K562 (cell line): ENCODE measurements around the gene EFCAB9. TPM values are rescaled to one million over a fixed set of nuclear protein-coding genes. Genes with fewer than 3 reads are reported as not detected.

Experiments used
- ARID1B ChIP-seq: fragments of 450-650 bp; IDR thresholded peaks from 2 replicates; pipeline ENCODE4 v1.6.1; 2016; ENCODE audit warnings: antibody characterized with exemption, mild to moderate bottlenecking, inconsistent platforms
- BCL6 ChIP-seq: fragments of 250-450 bp; sonication (Bioruptor Pico); IDR thresholded peaks from 2 replicates; pipeline ENCODE4 v1.4.0; 2020
- BRD4 ChIP-seq: fragments of 200-600 bp; sonication (generic); IDR thresholded peaks from 2 replicates; pipeline ENCODE4 v1.6.1; 2017; ENCODE audit warnings: inconsistent platforms
- CBX3 ChIP-seq, 2 experiments: IDR thresholded peaks; 1 replicate in 1 of 2; 2 replicates in 1 of 2; pipeline ENCODE4 v1.6.1; 2012; ENCODE audit warnings: inconsistent platforms in 2 of 2, low read length in 2 of 2, borderline replicate concordance in 1 of 2, control low read depth in 1 of 2
- EGR1 ChIP-seq: fragments of 450-650 bp; conservative IDR thresholded peaks from 2 replicates; pipeline ENCODE4 v1.6.1; 2017; ENCODE audit warnings: mild to moderate bottlenecking
- GATAD2B ChIP-seq: fragments of 450-650 bp; IDR thresholded peaks from 2 replicates; pipeline ENCODE4 v1.6.1; 2017; ENCODE audit warnings: mild to moderate bottlenecking, borderline replicate concordance
- JUND ChIP-seq, 2 experiments: IDR thresholded peaks; 2 replicates in 1 of 2; 3 replicates in 1 of 2; pipeline ENCODE4 v1.6.1; 2011; ENCODE audit warnings: borderline replicate concordance in 2 of 2, low read depth in 2 of 2, low read length in 2 of 2, improper control_type of control experiment in 1 of 2, missing biosample characterization in 1 of 2, missing genetic modification characterization in 1 of 2, missing genetic modification reagents in 1 of 2
- KDM2B ChIP-seq: fragments of 250-450 bp; sonication (Bioruptor Pico); IDR thresholded peaks from 2 replicates; pipeline ENCODE4 v1.8.0; 2021; ENCODE audit warnings: mild to moderate bottlenecking, moderate library complexity
- MYBL2 ChIP-seq, 2 experiments: fragments of 450-650 bp in 1 of 2; sonication (generic) in 1 of 2; formaldehyde crosslinking in 1 of 2; IDR thresholded peaks; 2 replicates each; pipeline versions ENCODE4 v1.6.1 to v1.8.1; 2017 to 2022; ENCODE audit warnings: borderline replicate concordance in 1 of 2, inconsistent platforms in 1 of 2, low read depth in 1 of 2, mild to moderate bottlenecking in 1 of 2, missing genetic modification reagents in 1 of 2, moderate library complexity in 1 of 2
- NFRKB ChIP-seq: fragments of 450-650 bp; IDR thresholded peaks from 2 replicates; pipeline ENCODE4 v1.6.1; 2016; ENCODE audit warnings: low read depth
- PHF20 ChIP-seq: fragments of 450-650 bp; IDR thresholded peaks from 2 replicates; pipeline ENCODE4 v1.6.1; 2018; ENCODE audit not compliant: partially characterized antibody
- THRAP3 ChIP-seq: fragments of 450-650 bp; IDR thresholded peaks from 2 replicates; pipeline ENCODE4 v1.6.1; 2016; ENCODE audit warnings: mild to moderate bottlenecking, inconsistent platforms, borderline replicate concordance
- ZEB2 ChIP-seq: fragments of 450-650 bp; IDR thresholded peaks from 2 replicates; pipeline ENCODE4 v1.6.1; 2016
- ZKSCAN3 ChIP-seq: fragments of 250-450 bp; sonication (Bioruptor Pico); IDR thresholded peaks from 2 replicates; pipeline ENCODE4 v1.4.0; 2020
- ZNF57 ChIP-seq: fragments of 450-650 bp; formaldehyde crosslinking; IDR thresholded peaks from 2 replicates; pipeline ENCODE4 v1.4.0; 2020; ENCODE audit warnings: mild to moderate bottlenecking, moderate library complexity
- ZNF75A ChIP-seq: fragments of 450-650 bp; formaldehyde crosslinking; IDR thresholded peaks from 2 replicates; pipeline ENCODE4 v1.4.0; 2020; ENCODE audit warnings: mild to moderate bottlenecking
- polyA plus RNA-seq, 8 experiments: library from polyadenylated mRNA; depleted of rRNA in 4 of 8; stranded (reverse) in 5 of 8; unstranded in 3 of 8; fragments of >200 nt; fragmentation: Nextera tagmentation in 2 of 8; fragmentation: Illumina TruSeq in 1 of 8; extraction: Ambion mirVana in 2 of 8; extraction: Trizol in 1 of 8; gene quantifications; 2 replicates each; pipeline versions ENCODE4 v1.2.1 to v1.2.3, GENCODE V29; 2011 to 2014; ENCODE audit warnings: inconsistent platforms in 1 of 8, missing spikeins in 1 of 8
- total RNA-seq, 7 experiments: library from RNA; depleted of rRNA in 6 of 7; stranded (reverse); fragments of >200 nt in 6 of 7; fragmentation: Illumina TruSeq in 2 of 7; extraction: Trizol in 2 of 7; gene quantifications; 2 replicates each; pipeline versions ENCODE4 v1.2.1 to v1.2.3, GENCODE V29; 2011 to 2021; ENCODE audit warnings: low replicate concordance in 1 of 7
- TF ChIP-seq, protein P1 (sequence below), 3 experiments: fragments of 200-800 bp in 1 of 3; fragments of 250-450 bp in 1 of 3; fragments of 450-650 bp in 1 of 3; sonication (Bioruptor Pico) in 1 of 3; sonication (Bioruptor generic) in 1 of 3; formaldehyde crosslinking in 1 of 3; IDR thresholded peaks; 2 replicates each; pipeline versions ENCODE4 v1.6.1 to v1.8.0; 2016 to 2022; ENCODE audit warnings: mild to moderate bottlenecking in 2 of 3, missing genetic modification characterization in 2 of 3, missing compliant biosample characterization in 1 of 3, moderate library complexity in 1 of 3
- TF ChIP-seq, protein P2 (sequence below): sonication (generic); formaldehyde crosslinking; IDR thresholded peaks from 2 replicates; pipeline ENCODE4 v1.8.0; 2023; ENCODE audit warnings: mild to moderate bottlenecking, missing genetic modification reagents
- TF ChIP-seq, protein P3 (sequence below): fragments of 450-650 bp; formaldehyde crosslinking; IDR thresholded peaks from 2 replicates; pipeline ENCODE4 v1.4.0; 2020; ENCODE audit warnings: mild to moderate bottlenecking, moderate library complexity
- TF ChIP-seq, protein P4 (sequence below), 2 experiments: fragments of 250-450 bp in 1 of 2; fragments of 450-650 bp in 1 of 2; sonication (Bioruptor Pico) in 1 of 2; IDR thresholded peaks; 2 replicates each; pipeline versions ENCODE4 v1.6.1 to v1.8.0; 2016 to 2021; ENCODE audit warnings: mild to moderate bottlenecking in 2 of 2, moderate library complexity in 2 of 2, missing compliant biosample characterization in 1 of 2, missing genetic modification characterization in 1 of 2

EFCAB9 gene
- total and polyA plus RNA-seq, 9 of the 15 experiments (the other 6 are each of a cell fraction or from before 2014, with no cell fraction given): not detected

DNA sequence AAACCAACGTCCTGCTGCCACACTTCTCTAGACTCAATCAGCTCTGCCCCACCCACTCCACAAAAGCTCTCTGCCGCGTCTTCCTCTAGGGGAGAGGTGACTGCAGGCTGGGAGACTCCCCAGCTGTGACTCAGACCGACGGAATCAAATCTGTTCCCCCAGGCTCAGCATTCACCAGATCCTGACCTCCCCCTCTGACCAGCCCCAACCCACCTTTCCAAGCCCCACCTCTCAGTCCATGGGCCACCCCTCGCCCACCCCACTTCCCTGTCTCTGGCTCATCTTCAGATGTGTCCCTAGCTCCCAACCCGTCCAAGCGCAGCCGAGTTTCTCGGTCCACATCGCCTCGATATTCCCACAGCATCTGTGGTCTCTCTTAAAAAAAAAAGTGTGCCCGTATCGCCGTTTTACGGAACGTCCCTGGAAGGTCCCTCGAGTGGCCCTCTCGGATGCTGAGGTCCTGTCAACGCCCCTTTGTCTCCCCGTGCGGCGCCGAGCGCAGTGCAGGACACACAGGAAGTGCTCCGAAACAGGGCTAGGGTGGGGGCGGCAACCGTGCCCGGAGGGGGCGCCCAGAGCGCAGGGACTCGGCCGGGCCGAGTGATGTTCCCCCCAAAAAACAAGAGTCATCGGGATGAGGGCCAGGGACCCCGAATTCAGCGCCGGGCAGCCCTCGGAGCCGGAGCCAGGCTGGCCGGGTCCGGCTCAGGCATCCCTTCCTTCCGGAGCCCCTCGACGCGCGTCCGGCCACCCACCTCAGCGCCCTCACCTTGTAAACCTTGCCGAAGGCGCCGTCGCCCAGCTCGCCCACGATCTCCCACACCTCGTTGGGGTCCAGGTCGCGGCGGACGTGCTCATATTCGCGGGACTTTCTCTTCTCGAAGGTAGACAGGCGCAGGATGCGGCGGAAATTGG is 6.6 kb upstream of the EFCAB9 start (continued):
- TF ChIP-seq, protein P1, sequence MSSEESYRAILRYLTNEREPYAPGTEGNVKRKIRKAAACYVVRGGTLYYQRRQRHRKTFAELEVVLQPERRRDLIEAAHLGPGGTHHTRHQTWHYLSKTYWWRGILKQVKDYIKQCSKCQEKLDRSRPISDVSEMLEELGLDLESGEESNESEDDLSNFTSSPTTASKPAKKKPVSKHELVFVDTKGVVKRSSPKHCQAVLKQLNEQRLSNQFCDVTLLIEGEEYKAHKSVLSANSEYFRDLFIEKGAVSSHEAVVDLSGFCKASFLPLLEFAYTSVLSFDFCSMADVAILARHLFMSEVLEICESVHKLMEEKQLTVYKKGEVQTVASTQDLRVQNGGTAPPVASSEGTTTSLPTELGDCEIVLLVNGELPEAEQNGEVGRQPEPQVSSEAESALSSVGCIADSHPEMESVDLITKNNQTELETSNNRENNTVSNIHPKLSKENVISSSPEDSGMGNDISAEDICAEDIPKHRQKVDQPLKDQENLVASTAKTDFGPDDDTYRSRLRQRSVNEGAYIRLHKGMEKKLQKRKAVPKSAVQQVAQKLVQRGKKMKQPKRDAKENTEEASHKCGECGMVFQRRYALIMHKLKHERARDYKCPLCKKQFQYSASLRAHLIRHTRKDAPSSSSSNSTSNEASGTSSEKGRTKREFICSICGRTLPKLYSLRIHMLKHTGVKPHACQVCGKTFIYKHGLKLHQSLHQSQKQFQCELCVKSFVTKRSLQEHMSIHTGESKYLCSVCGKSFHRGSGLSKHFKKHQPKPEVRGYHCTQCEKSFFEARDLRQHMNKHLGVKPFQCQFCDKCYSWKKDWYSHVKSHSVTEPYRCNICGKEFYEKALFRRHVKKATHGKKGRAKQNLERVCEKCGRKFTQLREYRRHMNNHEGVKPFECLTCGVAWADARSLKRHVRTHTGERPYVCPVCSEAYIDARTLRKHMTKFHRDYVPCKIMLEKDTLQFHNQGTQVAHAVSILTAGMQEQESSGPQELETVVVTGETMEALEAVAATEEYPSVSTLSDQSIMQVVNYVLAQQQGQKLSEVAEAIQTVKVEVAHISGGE (CRISPR knock-in tag; IDR thresholded peaks at IDR 0.05): peak in 1 of 3 experiments; percentile 48; a peak in 2 of 6 replicates
- TF ChIP-seq ZEB2: no peak
- TF ChIP-seq NFRKB: no peak
- no peak for TF ChIP-seq ZNF57 (CRISPR knock-in tag)
- TF ChIP-seq THRAP3: no peak
- peak; percentile 96 for TF ChIP-seq KDM2B (CRISPR knock-in tag)
- no peak for TF ChIP-seq CBX3 (IDR thresholded peaks at IDR 0.05; ENCODE audit: borderline replicate concordance in 1 of 2, low read length in 2 of 2)
- TF ChIP-seq MYBL2 (IDR thresholded peaks at IDR 0.05; ENCODE audit: low read depth): no peak
- TF ChIP-seq MYBL2 (CRISPR knock-in tag; IDR thresholded peaks at IDR 0.05; ENCODE audit: borderline replicate concordance): no peak
- peak; percentile 51 for TF ChIP-seq PHF20
- TF ChIP-seq GATAD2B: no peak
- TF ChIP-seq BCL6 (CRISPR knock-in tag): no peak
- TF ChIP-seq EGR1: peak; percentile 32; the same call in 1 of the 2 replicates
- peak; percentile 53; the same call in 1 of the 2 replicates for TF ChIP-seq JUND (IDR thresholded peaks at IDR 0.05; ENCODE audit: borderline replicate concordance, low read depth, low read length)
- peak; percentile 20; the same call in 1 of the 3 replicates for TF ChIP-seq JUND (tag; IDR thresholded peaks at IDR 0.05; ENCODE audit: borderline replicate concordance, low read depth, low read length)
- TF ChIP-seq, protein P2, sequence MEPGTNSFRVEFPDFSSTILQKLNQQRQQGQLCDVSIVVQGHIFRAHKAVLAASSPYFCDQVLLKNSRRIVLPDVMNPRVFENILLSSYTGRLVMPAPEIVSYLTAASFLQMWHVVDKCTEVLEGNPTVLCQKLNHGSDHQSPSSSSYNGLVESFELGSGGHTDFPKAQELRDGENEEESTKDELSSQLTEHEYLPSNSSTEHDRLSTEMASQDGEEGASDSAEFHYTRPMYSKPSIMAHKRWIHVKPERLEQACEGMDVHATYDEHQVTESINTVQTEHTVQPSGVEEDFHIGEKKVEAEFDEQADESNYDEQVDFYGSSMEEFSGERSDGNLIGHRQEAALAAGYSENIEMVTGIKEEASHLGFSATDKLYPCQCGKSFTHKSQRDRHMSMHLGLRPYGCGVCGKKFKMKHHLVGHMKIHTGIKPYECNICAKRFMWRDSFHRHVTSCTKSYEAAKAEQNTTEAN: no peak
- TF ChIP-seq, protein P3, sequence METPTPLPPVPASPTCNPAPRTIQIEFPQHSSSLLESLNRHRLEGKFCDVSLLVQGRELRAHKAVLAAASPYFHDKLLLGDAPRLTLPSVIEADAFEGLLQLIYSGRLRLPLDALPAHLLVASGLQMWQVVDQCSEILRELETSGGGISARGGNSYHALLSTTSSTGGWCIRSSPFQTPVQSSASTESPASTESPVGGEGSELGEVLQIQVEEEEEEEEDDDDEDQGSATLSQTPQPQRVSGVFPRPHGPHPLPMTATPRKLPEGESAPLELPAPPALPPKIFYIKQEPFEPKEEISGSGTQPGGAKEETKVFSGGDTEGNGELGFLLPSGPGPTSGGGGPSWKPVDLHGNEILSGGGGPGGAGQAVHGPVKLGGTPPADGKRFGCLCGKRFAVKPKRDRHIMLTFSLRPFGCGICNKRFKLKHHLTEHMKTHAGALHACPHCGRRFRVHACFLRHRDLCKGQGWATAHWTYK (CRISPR knock-in tag): no peak
- no peak for TF ChIP-seq ZKSCAN3 (CRISPR knock-in tag)
- TF ChIP-seq, protein P4, sequence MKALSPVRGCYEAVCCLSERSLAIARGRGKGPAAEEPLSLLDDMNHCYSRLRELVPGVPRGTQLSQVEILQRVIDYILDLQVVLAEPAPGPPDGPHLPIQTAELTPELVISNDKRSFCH (CRISPR knock-in tag; IDR thresholded peaks at IDR 0.05): no peak
- TF ChIP-seq, protein P4 (tag; IDR thresholded peaks at IDR 0.05): no peak
- no peak for TF ChIP-seq BRD4
- no peak for TF ChIP-seq ZNF75A (CRISPR knock-in tag)
- peak; percentile 56 for TF ChIP-seq ARID1B
